ENCODE results near the gene SPDYE6.
"Not testable (repeated sequence)": the region's sequence is repeated elsewhere in the genome, so short reads cannot be mapped to it uniquely, and the experiment has no call there.

SPDYE6 gene

GRCh38 chr7:102320181-102320580, 36.1 kb downstream of the SPDYE6 start:
- Histone ChIP-seq H3K27ac (peak overlapping the region in 1 of 21 experiments; percentile 21), H3K4me3 (no peak overlapping the region)

- Histone ChIP-seq H3K4me3 (no peak overlapping the region), H3K27ac (peak overlapping the region in 3 of 21 experiments; percentile 21 to 45 (median 39))
These were observed 36.6 kb downstream of the SPDYE6 start for GRCh38 chr7:102319671-102320070.

- H3K27ac ChIP-seq = peak overlapping the region in 1 of 21 experiments; percentile 37
- H3K4me3 ChIP-seq = no peak overlapping the region
These were observed 37.7 kb downstream of the SPDYE6 start for GRCh38 chr7:102318482-102318971.

GRCh38 chr7:102317231-102318059, 38.8 kb downstream of the SPDYE6 start:
- Histone ChIP-seq H3K4me3 (no peak overlapping the region), H3K27ac (peak overlapping the region in 1 of 21 experiments; percentile 37)

GRCh38 chr7:102313997-102314780, 42.1 kb downstream of the SPDYE6 start:
- no peak overlapping the region for H3K4me3 ChIP-seq
- no peak overlapping the region for H3K27ac ChIP-seq

- no peak overlapping the region for H3K27ac ChIP-seq
- H3K4me3 ChIP-seq = no peak overlapping the region
These were observed 43.9 kb downstream of the SPDYE6 start for GRCh38 chr7:102312317-102312716.

GRCh38 chr7:102310414-102310815, 45.8 kb downstream of the SPDYE6 start:
- Histone ChIP-seq H3K4me3 (no peak overlapping the region), H3K27ac (peak overlapping the region in 1 of 21 experiments; percentile 55)

GRCh38 chr7:102306916-102307677, 49.1 kb downstream of the SPDYE6 start:
- peak overlapping the region in 1 of 7 experiments; percentile 21 for H3K4me3 ChIP-seq

GRCh38 chr7:102305414-102306268, 50.6 kb downstream of the SPDYE6 start:
- H3K27ac ChIP-seq = peak overlapping the region in 3 of 21 experiments; percentile 1 to 50 (median 13)
- no peak overlapping the region for H3K4me3 ChIP-seq

More at GRCh38 chr7:102306916-102307677, 49.1 kb downstream of the SPDYE6 start:
- H3K27ac ChIP-seq = peak overlapping the region in 8 of 21 experiments; percentile 3 to 80 (median 32)

- Histone ChIP-seq H3K27ac (peak overlapping the region in 6 of 21 experiments; percentile 1 to 74 (median 46)), H3K4me3 (no peak overlapping the region)
These were observed 51.6 kb downstream of the SPDYE6 start for GRCh38 chr7:102304668-102305067.

GRCh38 chr7:102303669-102304422, 52.4 kb downstream of the SPDYE6 start:
- Histone ChIP-seq H3K27ac (peak overlapping the region in 5 of 21 experiments; percentile 37 to 74 (median 50)), H3K4me3 (no peak overlapping the region)

GRCh38 chr7:102302025-102302424, 54.2 kb downstream of the SPDYE6 start:
- Histone ChIP-seq H3K27ac (peak overlapping the region in 1 of 21 experiments; percentile 15), H3K4me3 (no peak overlapping the region)

GRCh38 chr7:102301367-102301766, 54.9 kb downstream of the SPDYE6 start:
- peak overlapping the region in 1 of 21 experiments; percentile 34 for H3K27ac ChIP-seq

GRCh38 chr7:102300643-102301221, 55.5 kb downstream of the SPDYE6 start:
- Histone ChIP-seq H3K27ac (no peak overlapping the region), H3K4me3 (no peak overlapping the region)

More at GRCh38 chr7:102301367-102301766, 54.9 kb downstream of the SPDYE6 start:
- not testable (repeated sequence) for H3K4me3 ChIP-seq

GRCh38 chr7:102297487-102298218, 58.6 kb downstream of the SPDYE6 start:
- no peak overlapping the region for H3K4me3 ChIP-seq
- no peak overlapping the region for H3K27ac ChIP-seq

- Histone ChIP-seq H3K27ac (no peak overlapping the region), H3K4me3 (no peak overlapping the region)
These were observed 59.7 kb downstream of the SPDYE6 start for GRCh38 chr7:102296514-102296913.

- H3K27ac ChIP-seq = no peak overlapping the region
- H3K4me3 ChIP-seq = no peak overlapping the region
These were observed 60.1 kb downstream of the SPDYE6 start for GRCh38 chr7:102296179-102296438.
